IMR-90 (cell line): Measurements from ENCODE around the gene USP7. TPM values are rescaled to one million over a fixed set of nuclear protein-coding genes. Genes with fewer than 3 reads are reported as not detected.

Experiments used
- ATAC-seq: fragments of 200-7000 bp; cut with Tn5 transposase; 2 replicates; pipeline ENCODE4 v1.9.1; 2020; ENCODE audit warnings: low read depth, mild to moderate bottlenecking, moderate library complexity
- BruUV-seq: library from RNA; stranded (reverse); fragments of 400-500 nt; replicated peaks from 2 replicates; lab custom pipeline; 2021; lab: Mats Ljungman, UMichigan
- CTCF ChIA-PET: fragments of 300-600 bp; formaldehyde crosslinking; extraction: SDS; loops from one replicate; lab custom pipeline; 2021; ENCODE audit warnings: antibody characterized with exemption; lab: Yijun Ruan, JAX
- POLR2A ChIA-PET: fragments of 300-600 bp; sonication (Branson Sonifier 250); formaldehyde crosslinking; loops from one replicate; lab custom pipeline; 2022; ENCODE audit warnings: antibody characterized with exemption; ENCODE audit not compliant: unreplicated experiment; lab: Charles Lee
- DNase-seq: peaks from one replicate; pipeline ENCODE4 v3.0.0; 2013
- H2AFZ ChIP-seq: replicated peaks from 2 replicates; pipeline ENCODE3; 2013; ENCODE audit warnings: low read length, mild to moderate bottlenecking; ENCODE audit not compliant: poor library complexity
- H2AK5ac ChIP-seq: 2 replicates; pipeline ENCODE4 v1.6.1; 2013; ENCODE audit warnings: low read depth, low read length, inconsistent platforms
- H2AK9ac ChIP-seq: replicated peaks from 2 replicates; pipeline ENCODE3; 2013; ENCODE audit warnings: mild to moderate bottlenecking, low read depth, low read length, moderate library complexity; ENCODE audit not compliant: poor library complexity
- H2BK120ac ChIP-seq: 2 replicates; pipeline ENCODE4 v1.6.1; 2013; ENCODE audit warnings: low read depth, low read length, inconsistent platforms
- H2BK15ac ChIP-seq: 3 replicates; pipeline ENCODE4 v1.6.1; 2013; ENCODE audit warnings: low read depth, low read length, inconsistent platforms
- H2BK20ac ChIP-seq: 2 replicates; pipeline ENCODE4 v1.6.1; 2013; ENCODE audit warnings: low read depth, mild to moderate bottlenecking, inconsistent platforms, low read length, moderate library complexity
- H2BK5ac ChIP-seq: 2 replicates; pipeline ENCODE4 v1.6.1; 2013; ENCODE audit warnings: mild to moderate bottlenecking, low read depth, low read length, inconsistent platforms; ENCODE audit not compliant: poor library complexity, severe bottlenecking
- H3K14ac ChIP-seq: replicated peaks from 2 replicates; pipeline ENCODE4 v1.6.1; 2013; ENCODE audit warnings: low read depth, low read length, inconsistent platforms
- H3K18ac ChIP-seq: 2 replicates; pipeline ENCODE4 v1.6.1; 2013; ENCODE audit warnings: low read depth, low read length, control low read depth
- H3K23ac ChIP-seq: 2 replicates; pipeline ENCODE4 v1.6.1; 2013; ENCODE audit warnings: low read depth, low read length, inconsistent platforms
- H3K27ac ChIP-seq: 2 replicates; pipeline ENCODE4 v1.5.1; 2013; ENCODE audit warnings: mild to moderate bottlenecking, control low read depth, low read length; ENCODE audit not compliant: insufficient read depth
- H3K27me3 ChIP-seq: 2 replicates; pipeline ENCODE4 v1.6.1; 2013; ENCODE audit warnings: low read length; ENCODE audit not compliant: control insufficient read depth, insufficient read depth
- H3K36me3 ChIP-seq: 2 replicates; pipeline ENCODE4 v1.6.1; 2013; ENCODE audit warnings: low read length, mixed read lengths; ENCODE audit not compliant: control insufficient read depth, insufficient read depth
- H3K4ac ChIP-seq: 2 replicates; pipeline ENCODE4 v1.6.1; 2013; ENCODE audit warnings: low read depth, low read length, inconsistent platforms
- H3K4me1 ChIP-seq: 2 replicates; pipeline ENCODE4 v1.6.1; 2013; ENCODE audit warnings: low read length, mixed read lengths; ENCODE audit not compliant: control insufficient read depth, insufficient read depth
- H3K4me2 ChIP-seq: 2 replicates; pipeline ENCODE4 v1.6.1; 2013; ENCODE audit warnings: low read depth, mild to moderate bottlenecking, control low read depth, low read length, moderate library complexity
- H3K4me3 ChIP-seq: 2 replicates; pipeline ENCODE4 v1.5.1; 2013; ENCODE audit warnings: low read depth, mild to moderate bottlenecking, control low read depth, low read length, moderate library complexity; ENCODE audit not compliant: insufficient read depth
- H3K56ac ChIP-seq: 2 replicates; pipeline ENCODE4 v1.6.1; 2013; ENCODE audit warnings: low read length, inconsistent platforms; ENCODE audit not compliant: insufficient read depth; ENCODE audit errors: extremely low read depth
- H3K79me1 ChIP-seq, 2 experiments: 2 replicates each; pipeline ENCODE4 v1.6.1; 2013; ENCODE audit warnings: low read length in 2 of 2, inconsistent platforms in 1 of 2, low read depth in 1 of 2
- H3K9ac ChIP-seq: 2 replicates; pipeline ENCODE4 v1.6.1; 2013; ENCODE audit warnings: low read depth, low read length, control low read depth
- H3K9me1 ChIP-seq: 2 replicates; pipeline ENCODE4 v1.6.1; 2013; ENCODE audit warnings: low read length, inconsistent platforms; ENCODE audit not compliant: insufficient read depth
- H3K9me3 ChIP-seq: 2 replicates; pipeline ENCODE4 v1.6.1; 2013; ENCODE audit warnings: low read length; ENCODE audit not compliant: control insufficient read depth, insufficient read depth
- H4K20me1 ChIP-seq: 2 replicates; pipeline ENCODE4 v1.6.1; 2013; ENCODE audit warnings: low read length, inconsistent platforms; ENCODE audit not compliant: insufficient read depth
- H4K5ac ChIP-seq: 2 replicates; pipeline ENCODE4 v1.6.1; 2013; ENCODE audit warnings: mild to moderate bottlenecking, low read depth, low read length, control low read depth
- H4K8ac ChIP-seq, 2 experiments: 2 replicates each; pipeline ENCODE4 v1.6.1; 2013; ENCODE audit warnings: low read depth in 2 of 2, low read length in 2 of 2, control low read depth in 1 of 2, inconsistent platforms in 1 of 2
- H4K91ac ChIP-seq: 2 replicates; pipeline ENCODE4 v1.6.1; 2013; ENCODE audit warnings: low read depth, low read length, inconsistent platforms; ENCODE audit not compliant: insufficient read depth
- FOS ChIP-seq: fragments of 150-350 bp; IDR thresholded peaks from 2 replicates; pipeline ENCODE4 v1.6.1; 2016; ENCODE audit warnings: low read depth, low read length
- WGBS, 2 experiments: methylation state at CpG; one replicate each; pipeline versions ENCODE4 v1.1.5 to v1.1.7; 2013; ENCODE audit warnings: missing lambda C conversion rate in 2 of 2; ENCODE audit not compliant: insufficient read length in 1 of 2; ENCODE audit errors: extremely low coverage in 2 of 2; 5-methylcytosine and 5-hydroxymethylcytosine counted together
- dilution Hi-C: fragments of 300-500 bp; cut with HindIII; formaldehyde crosslinking; loops from one replicate; pipeline ENCODE4 v1.14.3; 2018; ENCODE audit warnings: low sequenced_read_pairs; ENCODE audit not compliant: unreplicated experiment
- in situ Hi-C: fragments of 300-500 bp; cut with MboI; formaldehyde crosslinking; loops from 3 replicates; pipeline ENCODE4 v1.14.3; 2019; ENCODE audit warnings: low sequenced_read_pairs, inconsistent platforms, mixed read lengths
- intact Hi-C: fragments of 100-400 bp; cut with micrococcal nuclease; formaldehyde crosslinking; loops from 2 replicates; pipeline ENCODE4 v1.10.0; 2022
- polyA plus RNA-seq, 3 experiments: library from polyadenylated mRNA; depleted of rRNA; stranded (reverse); fragments of >200 nt; gene quantifications; 2 replicates each; pipeline ENCODE4 v1.2.3, GENCODE V29; 2012; ENCODE audit warnings: low replicate concordance in 1 of 3
- total RNA-seq: library from RNA; depleted of rRNA; stranded (reverse); fragments of >200 nt; gene quantifications from 2 replicates; pipeline ENCODE4 v1.2.3, GENCODE V29; 2012
- TF ChIP-seq, protein P1 (sequence below): conservative IDR thresholded peaks from 2 replicates; pipeline ENCODE4 v1.5.1; 2012; ENCODE audit warnings: mild to moderate bottlenecking, low read depth, low read length, improper control_type of control experiment

Gene USP7
- total and polyA plus RNA-seq, 2 of the 4 experiments (the other 2 are of a cell fraction) = 17.8 to 28.3 TPM

DNA sequence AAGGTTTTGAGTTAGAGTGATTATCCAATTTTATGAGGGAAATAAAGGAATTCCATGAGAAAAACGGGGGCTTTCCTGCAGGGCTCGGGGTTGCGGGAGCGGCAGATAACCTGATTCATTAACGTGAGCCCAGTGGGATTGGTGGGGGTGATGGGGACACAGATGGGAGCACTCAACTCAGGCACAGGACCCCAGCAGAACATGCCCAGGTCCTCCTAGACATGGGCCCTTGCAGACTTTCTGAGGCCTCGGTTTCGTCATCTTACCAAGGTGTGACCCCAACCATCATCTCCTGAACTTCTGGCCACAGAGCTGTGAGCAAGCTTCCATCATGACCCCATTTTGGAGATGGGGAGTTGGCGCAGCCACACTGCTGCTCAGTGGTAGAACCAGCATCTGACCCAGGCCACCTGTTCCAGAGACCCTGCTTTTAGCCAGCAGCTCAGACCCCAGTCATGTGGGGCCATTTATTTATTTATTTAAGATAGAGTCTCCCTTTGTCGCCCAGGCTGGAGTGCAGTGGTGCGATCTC, 117.2 kb downstream of the USP7 start:
- Histone ChIP-seq H2BK5ac (no peak overlapping the region), H3K56ac (no peak overlapping the region), H2BK20ac (no peak overlapping the region), H3K27ac (no peak overlapping the region), H3K14ac (no peak overlapping the region), H2AK5ac (no peak overlapping the region), H3K23ac (no peak overlapping the region), H4K5ac (no peak overlapping the region), H3K4me3 (no peak overlapping the region), H4K91ac (no peak overlapping the region), H2AK9ac (no peak overlapping the region), H3K27me3 (no peaks in the 10 kb centered on the region), H3K18ac (no peak overlapping the region), H3K79me1 (peaks cover 17 to 53% of the 10 kb centered on the region in 2 experiments; a peak in 3 of 4 replicates), H3K9me1 (peaks cover 15% of the 10 kb centered on the region), H2BK15ac (no peak overlapping the region), H3K4ac (no peak overlapping the region), H3K36me3 (peaks cover 39% of the 10 kb centered on the region), H3K9me3 (no peaks in the 10 kb centered on the region), H4K8ac (no peak overlapping the region), H2AFZ (no peak overlapping the region), H3K4me1 (peaks cover 21% of the 10 kb centered on the region), H3K9ac (no peak overlapping the region), H2BK120ac (no peak overlapping the region), H3K4me2 (no peak overlapping the region), H4K20me1 (peaks cover 60% of the 10 kb centered on the region)
- ChIA-PET POLR2A (no interaction called here), CTCF (no interaction called here)
- no peak for ATAC-seq
- intact Hi-C loops = no loop called here
- DNase-seq = no peak
- BruUV-seq = no TSS peak
- in situ Hi-C loops = no loop called here
- dilution Hi-C loops = no loop called here
- 100% methylated on average over 3 of the region's 10 CpGs; no CpG with 5 or more reads in 1 of the 2 experiments for WGBS, 2 experiments
- TF ChIP-seq, protein P1, sequence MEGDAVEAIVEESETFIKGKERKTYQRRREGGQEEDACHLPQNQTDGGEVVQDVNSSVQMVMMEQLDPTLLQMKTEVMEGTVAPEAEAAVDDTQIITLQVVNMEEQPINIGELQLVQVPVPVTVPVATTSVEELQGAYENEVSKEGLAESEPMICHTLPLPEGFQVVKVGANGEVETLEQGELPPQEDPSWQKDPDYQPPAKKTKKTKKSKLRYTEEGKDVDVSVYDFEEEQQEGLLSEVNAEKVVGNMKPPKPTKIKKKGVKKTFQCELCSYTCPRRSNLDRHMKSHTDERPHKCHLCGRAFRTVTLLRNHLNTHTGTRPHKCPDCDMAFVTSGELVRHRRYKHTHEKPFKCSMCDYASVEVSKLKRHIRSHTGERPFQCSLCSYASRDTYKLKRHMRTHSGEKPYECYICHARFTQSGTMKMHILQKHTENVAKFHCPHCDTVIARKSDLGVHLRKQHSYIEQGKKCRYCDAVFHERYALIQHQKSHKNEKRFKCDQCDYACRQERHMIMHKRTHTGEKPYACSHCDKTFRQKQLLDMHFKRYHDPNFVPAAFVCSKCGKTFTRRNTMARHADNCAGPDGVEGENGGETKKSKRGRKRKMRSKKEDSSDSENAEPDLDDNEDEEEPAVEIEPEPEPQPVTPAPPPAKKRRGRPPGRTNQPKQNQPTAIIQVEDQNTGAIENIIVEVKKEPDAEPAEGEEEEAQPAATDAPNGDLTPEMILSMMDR = no peak
- TF ChIP-seq FOS = no peak
